Measurements from ENCODE around the gene TMEM170A.
"Not testable (repeated sequence)": the region's sequence is repeated elsewhere in the genome, so short reads cannot be mapped to it uniquely, and the experiment has no call there.

The TMEM170A gene

DNA sequence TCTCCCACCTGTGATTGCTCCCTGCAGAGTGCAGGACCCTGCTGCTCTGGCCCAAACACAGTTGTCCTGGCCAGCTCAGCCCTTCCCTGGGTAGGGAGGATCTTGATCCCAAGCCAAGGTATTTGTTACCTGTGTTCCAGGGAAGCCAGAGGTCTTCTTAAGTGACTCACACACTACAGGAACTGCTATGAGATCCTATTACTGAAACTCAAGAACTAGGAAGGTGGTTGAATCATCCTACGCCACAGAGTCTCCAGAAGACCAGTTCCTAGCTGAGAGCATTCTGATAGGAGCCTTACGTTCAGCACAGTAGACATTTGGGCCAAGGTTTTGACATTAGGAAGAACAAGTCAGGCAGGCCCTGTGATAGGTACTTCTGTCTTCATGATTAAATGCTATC, 18.7 kb upstream of the TMEM170A start:
- in situ Hi-C loops (cut with HindIII; ENCODE audit: low pct_ligation_motif_present, low pct_unique_long_range_greater_than_20kb, low sequenced_read_pairs) = no loop called here
- no peak for DNase-seq

- no peak for DNase-seq
- in situ Hi-C loops (cut with HindIII; ENCODE audit: low pct_ligation_motif_present, low pct_unique_long_range_greater_than_20kb, low sequenced_read_pairs) = no loop called here
Observed at GRCh38 chr16:75482434-75483205, 18.1 kb upstream of the TMEM170A start.

DNA sequence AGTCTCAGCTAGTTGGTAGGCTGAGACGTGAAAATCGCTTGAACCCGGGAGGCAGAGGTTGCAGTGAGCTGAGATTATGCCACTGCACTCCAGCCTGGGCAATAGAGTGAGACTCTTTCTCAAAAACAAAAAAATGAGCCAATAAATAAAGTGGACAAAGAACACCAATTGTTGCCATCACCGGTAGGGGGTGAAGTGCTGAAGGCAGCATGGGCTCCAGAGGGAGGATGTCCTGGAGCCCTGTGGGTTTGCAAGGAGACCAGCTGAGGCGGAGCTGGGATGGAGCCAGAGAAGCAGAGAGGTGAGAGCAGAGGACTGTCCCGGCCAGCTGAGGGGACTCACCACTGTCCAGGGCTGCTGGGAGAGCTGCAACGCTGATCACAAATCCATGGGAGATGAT, 17.0 kb upstream of the TMEM170A start:
- no peak for DNase-seq
- in situ Hi-C loops (cut with HindIII; ENCODE audit: low pct_ligation_motif_present, low pct_unique_long_range_greater_than_20kb, low sequenced_read_pairs) = no loop called here

DNA sequence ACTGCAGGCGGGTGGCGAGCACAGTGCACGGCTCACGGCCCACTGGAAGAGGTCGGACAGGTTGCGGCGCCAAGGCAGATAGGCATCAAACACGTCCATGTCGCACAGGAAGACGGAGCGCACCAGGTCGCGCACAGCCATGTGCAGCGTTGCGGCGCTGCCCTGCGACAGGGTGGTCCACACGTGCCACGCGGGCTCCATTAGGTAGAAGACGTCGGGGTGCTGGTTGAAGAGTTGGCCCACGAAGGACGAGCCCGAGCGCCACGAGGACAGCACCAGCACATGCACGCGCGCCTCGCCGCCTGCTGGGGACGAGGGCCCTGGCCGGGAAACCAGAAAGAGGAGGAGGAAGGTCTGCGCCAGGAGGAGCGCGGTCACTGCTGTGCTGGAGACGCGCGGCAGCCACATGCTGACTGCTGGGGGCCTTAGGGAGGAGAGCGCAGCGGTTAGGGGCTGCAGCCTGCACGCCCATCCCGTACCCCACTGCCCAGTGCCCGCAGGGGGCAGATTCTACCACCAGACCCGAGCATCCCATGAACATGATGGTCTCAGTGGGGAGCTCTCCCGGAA, 15.0 kb upstream of the TMEM170A start:
- DNase-seq = no peak
- in situ Hi-C loops (cut with HindIII; ENCODE audit: low pct_ligation_motif_present, low pct_unique_long_range_greater_than_20kb, low sequenced_read_pairs) = no loop called here

GRCh38 chr16:75478480-75479345, 14.2 kb upstream of the TMEM170A start:
- in situ Hi-C loops (cut with HindIII; ENCODE audit: low pct_ligation_motif_present, low pct_unique_long_range_greater_than_20kb, low sequenced_read_pairs) = no loop called here

GRCh38 chr16:75477680-75478473, 13.4 kb upstream of the TMEM170A start:
- in situ Hi-C loops (cut with HindIII; ENCODE audit: low pct_ligation_motif_present, low pct_unique_long_range_greater_than_20kb, low sequenced_read_pairs) = no loop called here
- DNase-seq = no peak

More at GRCh38 chr16:75478480-75479345, 14.2 kb upstream of the TMEM170A start:
- DNase-seq = no peak

DNA sequence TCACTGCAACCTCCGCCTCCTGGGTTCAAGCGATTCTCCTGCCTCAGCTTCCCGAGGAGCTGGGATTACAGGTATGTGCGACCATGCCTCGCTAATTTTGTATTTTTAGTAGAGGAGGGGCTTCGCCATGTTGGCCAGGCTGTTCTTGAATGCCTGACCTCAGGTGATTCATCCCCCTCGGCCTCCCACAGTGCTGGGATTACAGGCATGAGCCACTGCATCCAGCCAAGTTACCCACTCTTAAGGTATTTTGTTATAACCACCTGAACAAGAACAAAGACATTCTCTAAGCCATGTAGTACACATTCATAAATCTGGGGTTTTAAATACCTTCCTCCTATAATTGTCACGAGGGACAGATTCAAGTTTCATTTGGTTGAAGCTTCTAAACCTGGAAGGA, 12.3 kb upstream of the TMEM170A start:
- in situ Hi-C loops (cut with HindIII; ENCODE audit: low pct_ligation_motif_present, low pct_unique_long_range_greater_than_20kb, low sequenced_read_pairs) = no loop called here
- DNase-seq = peak; percentile 11

- DNase-seq = no peak
- in situ Hi-C loops (cut with HindIII; ENCODE audit: low pct_ligation_motif_present, low pct_unique_long_range_greater_than_20kb, low sequenced_read_pairs) = no loop called here
Observed at GRCh38 chr16:75475420-75475847, 10.9 kb upstream of the TMEM170A start.

GRCh38 chr16:75472908-75473877, 8.7 kb upstream of the TMEM170A start:
- no peak for DNase-seq
- in situ Hi-C loops (cut with HindIII; ENCODE audit: low pct_ligation_motif_present, low pct_unique_long_range_greater_than_20kb, low sequenced_read_pairs) = no loop called here

DNA sequence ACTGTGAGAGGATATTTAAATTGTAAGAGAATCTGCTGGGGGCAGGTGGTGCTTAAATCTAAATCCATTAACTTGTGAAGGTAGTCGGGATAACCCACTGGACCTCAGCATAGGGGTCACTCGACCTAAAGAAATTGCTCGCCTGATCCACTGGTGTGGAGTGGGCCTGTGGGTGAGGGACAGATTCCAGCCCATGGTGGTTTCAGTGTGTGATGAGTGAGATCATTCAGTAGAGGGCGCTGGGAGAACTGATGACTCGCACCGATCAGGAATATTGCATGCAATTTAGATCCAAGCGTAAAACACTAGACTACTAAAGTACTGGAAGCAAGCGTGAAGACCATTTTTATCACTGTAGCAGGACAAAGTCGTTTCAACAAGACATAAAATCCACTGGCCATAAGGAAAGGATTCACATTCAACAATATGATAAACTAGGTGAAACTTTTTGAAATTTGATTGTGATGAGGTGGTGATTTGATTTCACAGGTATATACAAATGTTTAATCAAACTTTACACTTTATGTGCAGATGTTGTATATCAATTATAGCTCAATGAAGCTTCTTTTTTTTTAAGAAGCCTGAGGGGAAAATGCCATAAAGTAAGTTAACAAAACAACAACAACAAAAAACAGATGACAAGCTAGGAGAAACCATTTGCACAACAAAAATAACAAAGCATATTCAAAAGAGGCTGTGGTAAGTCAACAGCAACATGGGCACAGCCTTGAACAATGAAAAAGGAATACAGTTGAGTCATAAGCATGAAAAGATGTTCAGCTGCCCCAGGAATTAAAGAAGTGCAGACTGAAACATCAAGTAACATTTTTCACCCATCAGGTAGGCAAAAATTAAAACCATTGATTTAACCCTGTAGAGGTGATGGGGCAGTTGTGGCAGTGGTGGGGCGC, 7.5 kb upstream of the TMEM170A start:
- DNase-seq = peak; percentile 75
- in situ Hi-C loops (cut with HindIII; ENCODE audit: low pct_ligation_motif_present, low pct_unique_long_range_greater_than_20kb, low sequenced_read_pairs) = no loop called here

DNA sequence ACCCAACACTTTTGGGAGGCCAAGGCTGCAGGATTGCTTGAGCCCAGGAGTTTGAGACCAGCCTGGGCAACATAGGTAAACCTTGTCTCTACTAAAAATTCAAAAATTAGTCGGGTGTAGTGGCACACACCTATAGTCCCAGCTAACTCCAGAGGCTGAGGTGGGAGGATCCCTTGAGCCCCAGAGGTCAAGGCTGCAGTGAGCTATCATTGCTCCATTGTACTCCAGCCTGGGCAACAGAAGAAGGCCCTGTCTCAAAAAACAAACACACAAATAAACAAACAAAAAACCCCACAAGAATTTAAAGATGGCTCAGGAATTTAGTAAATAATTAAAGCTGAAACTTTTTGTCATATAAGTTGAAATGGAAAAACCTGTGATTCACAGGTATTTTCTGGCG, 2.3 kb upstream of the TMEM170A start:
- DNase-seq = no peak
- in situ Hi-C loops (cut with HindIII; ENCODE audit: low pct_ligation_motif_present, low pct_unique_long_range_greater_than_20kb, low sequenced_read_pairs) = no loop called here

DNA sequence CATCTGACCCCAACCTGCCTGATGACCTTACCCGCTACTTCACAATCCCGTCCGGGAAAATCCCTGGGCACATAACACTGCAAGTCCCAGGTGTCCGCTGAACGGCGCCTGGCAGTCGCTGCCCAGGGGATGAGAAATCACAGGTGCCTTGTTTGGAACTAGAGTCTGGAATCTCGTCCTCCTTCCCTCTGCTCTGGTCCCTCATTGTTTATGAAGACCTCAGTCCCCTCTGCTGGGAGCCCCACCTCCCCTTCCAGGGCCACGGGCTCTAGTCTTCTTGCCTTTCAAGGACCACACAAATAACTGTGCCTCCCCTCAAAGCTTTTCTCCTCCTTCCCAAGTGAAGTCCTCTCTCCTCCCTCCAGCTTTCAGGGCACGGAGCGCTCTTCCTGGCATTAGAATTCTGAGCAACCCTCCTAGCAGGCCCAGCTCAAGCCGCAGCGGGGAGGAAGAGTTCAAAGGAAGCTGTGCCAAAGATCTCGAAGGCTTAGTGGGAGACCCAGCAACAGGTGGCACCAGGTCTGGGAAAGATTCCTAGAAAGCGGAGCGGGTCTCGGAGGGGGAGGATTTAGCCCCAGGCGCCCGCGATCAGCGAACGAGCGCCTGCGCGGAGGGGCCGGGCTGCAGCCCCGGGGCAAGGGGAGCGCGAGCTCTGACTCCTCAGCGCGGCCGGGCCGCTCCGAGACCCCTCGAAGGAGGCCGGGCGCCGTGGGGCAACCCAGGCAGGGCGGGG, 934 bp downstream of the TMEM170A start:
- peak; percentile 51 for DNase-seq
- in situ Hi-C loops (cut with HindIII; ENCODE audit: low pct_ligation_motif_present, low pct_unique_long_range_greater_than_20kb, low sequenced_read_pairs) = not testable (repeated sequence)

GRCh38 chr16:75462806-75463205, 1.7 kb downstream of the TMEM170A start:
- DNase-seq = no peak
- in situ Hi-C loops (cut with HindIII; ENCODE audit: low pct_ligation_motif_present, low pct_unique_long_range_greater_than_20kb, low sequenced_read_pairs) = no loop called here

DNA sequence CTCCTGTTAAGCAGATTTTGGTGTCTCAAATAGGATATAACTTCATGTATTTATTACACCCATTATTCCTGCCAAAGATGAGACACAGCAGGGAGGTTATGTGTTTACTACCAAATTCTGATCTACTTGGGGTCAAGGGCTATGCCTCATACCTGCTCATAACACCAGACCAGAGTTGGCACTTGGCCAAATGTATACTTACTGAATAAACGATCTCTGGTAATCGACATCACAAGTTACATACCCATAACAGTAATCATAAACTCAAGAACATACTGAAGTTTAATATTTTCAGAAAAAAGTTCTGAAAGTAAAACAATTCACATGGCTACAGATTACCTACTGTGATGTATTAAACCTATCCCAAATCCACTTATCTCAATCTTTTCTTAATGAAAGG, 2.9 kb downstream of the TMEM170A start:
- in situ Hi-C loops (cut with HindIII; ENCODE audit: low pct_ligation_motif_present, low pct_unique_long_range_greater_than_20kb, low sequenced_read_pairs) = no loop called here
- DNase-seq = no peak

- in situ Hi-C loops (cut with HindIII; ENCODE audit: low pct_ligation_motif_present, low pct_unique_long_range_greater_than_20kb, low sequenced_read_pairs) = no loop called here
Observed at GRCh38 chr16:75460446-75460845, 4.0 kb downstream of the TMEM170A start.

GRCh38 chr16:75459691-75460090, 4.8 kb downstream of the TMEM170A start:
- in situ Hi-C loops (cut with HindIII; ENCODE audit: low pct_ligation_motif_present, low pct_unique_long_range_greater_than_20kb, low sequenced_read_pairs) = no loop called here
- no peak for DNase-seq

More at GRCh38 chr16:75460446-75460845, 4.0 kb downstream of the TMEM170A start:
- DNase-seq = no peak

Measured in ACHN (cell line).